IMR-90 (cell line): ENCODE results near the gene AGO3.

ENCODE experiments used
- BHLHE40 ChIP-seq: fragments of 150-350 bp; IDR thresholded peaks from 2 replicates; pipeline ENCODE4 v1.6.1; 2016; ENCODE audit warnings: mild to moderate bottlenecking, low read depth, low read length
- CEBPB ChIP-seq: IDR thresholded peaks from 2 replicates; pipeline ENCODE4 v1.6.1; 2012; ENCODE audit warnings: low read depth, low read length, improper control_type of control experiment
- MAFK ChIP-seq: IDR thresholded peaks from 2 replicates; pipeline ENCODE4 v1.6.1; 2012; ENCODE audit warnings: low read depth, low read length, improper control_type of control experiment
- POLR2A ChIP-seq: IDR thresholded peaks from 2 replicates; pipeline ENCODE4 v1.6.1; 2012; ENCODE audit warnings: mild to moderate bottlenecking, low read depth, low read length
- TF ChIP-seq, protein P1 (sequence below): conservative IDR thresholded peaks from 2 replicates; pipeline ENCODE4 v1.5.1; 2012; ENCODE audit warnings: mild to moderate bottlenecking, low read depth, low read length, improper control_type of control experiment

DNA sequence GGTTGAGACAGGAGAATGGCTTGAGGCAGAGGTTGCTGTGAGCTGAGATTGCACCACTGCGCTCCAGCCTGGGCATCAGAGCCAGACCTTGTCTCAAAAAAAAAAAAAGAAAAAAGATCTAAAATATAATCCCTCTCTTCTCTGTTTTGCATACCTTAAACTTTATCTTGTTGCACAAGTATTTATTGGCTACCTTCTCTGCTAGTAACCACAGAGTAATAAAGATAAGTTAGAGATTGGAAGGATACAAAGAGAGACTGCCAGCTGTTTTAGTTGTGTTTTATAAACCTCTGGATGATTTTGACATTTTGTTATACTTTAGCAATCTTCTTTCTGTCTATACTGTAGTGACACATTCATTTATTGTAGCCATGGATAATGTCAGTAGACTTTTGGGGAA is 27.7 kb downstream of the AGO3 start:
- TF ChIP-seq, protein P1, sequence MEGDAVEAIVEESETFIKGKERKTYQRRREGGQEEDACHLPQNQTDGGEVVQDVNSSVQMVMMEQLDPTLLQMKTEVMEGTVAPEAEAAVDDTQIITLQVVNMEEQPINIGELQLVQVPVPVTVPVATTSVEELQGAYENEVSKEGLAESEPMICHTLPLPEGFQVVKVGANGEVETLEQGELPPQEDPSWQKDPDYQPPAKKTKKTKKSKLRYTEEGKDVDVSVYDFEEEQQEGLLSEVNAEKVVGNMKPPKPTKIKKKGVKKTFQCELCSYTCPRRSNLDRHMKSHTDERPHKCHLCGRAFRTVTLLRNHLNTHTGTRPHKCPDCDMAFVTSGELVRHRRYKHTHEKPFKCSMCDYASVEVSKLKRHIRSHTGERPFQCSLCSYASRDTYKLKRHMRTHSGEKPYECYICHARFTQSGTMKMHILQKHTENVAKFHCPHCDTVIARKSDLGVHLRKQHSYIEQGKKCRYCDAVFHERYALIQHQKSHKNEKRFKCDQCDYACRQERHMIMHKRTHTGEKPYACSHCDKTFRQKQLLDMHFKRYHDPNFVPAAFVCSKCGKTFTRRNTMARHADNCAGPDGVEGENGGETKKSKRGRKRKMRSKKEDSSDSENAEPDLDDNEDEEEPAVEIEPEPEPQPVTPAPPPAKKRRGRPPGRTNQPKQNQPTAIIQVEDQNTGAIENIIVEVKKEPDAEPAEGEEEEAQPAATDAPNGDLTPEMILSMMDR = no peak
- TF ChIP-seq BHLHE40 = no peak
- TF ChIP-seq CEBPB = no peak
- no peak for TF ChIP-seq MAFK
- no peak for TF ChIP-seq POLR2A
